Esophagus (tissue), 2 donors: ENCODE results near the gene NOL7. TPM values are rescaled to one million over a fixed set of nuclear protein-coding genes. Genes with fewer than 3 reads are reported as not detected.
A peak's percentile ranks its signal among the peaks of the same experiment; 100 is the strongest.

ENCODE experiments used
- H3K27ac ChIP-seq, 2 donors: one replicate each; pipeline ENCODE4 v1.5.1; 2013; ENCODE audit warnings: low read depth in 2 of 2, mild to moderate bottlenecking in 2 of 2, inconsistent platforms in 1 of 2, low read length in 1 of 2, moderate library complexity in 1 of 2
- H3K27me3 ChIP-seq, 2 donors: one replicate each; pipeline ENCODE4 v1.6.1; 2013; ENCODE audit warnings: low read length in 2 of 2, control low read depth in 1 of 2, mild to moderate bottlenecking in 1 of 2; ENCODE audit not compliant: insufficient read depth in 2 of 2, control insufficient read depth in 1 of 2
- H3K36me3 ChIP-seq, 2 donors: one replicate each; pipeline ENCODE4 v1.6.1; 2013; ENCODE audit warnings: low read length in 1 of 2; ENCODE audit not compliant: control insufficient read depth in 2 of 2, insufficient read depth in 2 of 2
- H3K4me1 ChIP-seq, 2 donors: one replicate each; pipeline ENCODE4 v1.6.1; 2013; ENCODE audit warnings: low read length in 1 of 2; ENCODE audit not compliant: control insufficient read depth in 2 of 2, insufficient read depth in 2 of 2
- H3K4me3 ChIP-seq, 2 donors: one replicate each; pipeline ENCODE4 v1.5.1; 2013; ENCODE audit warnings: low read length in 2 of 2, mild to moderate bottlenecking in 2 of 2, low read depth in 1 of 2, moderate library complexity in 1 of 2
- H3K9me3 ChIP-seq, 2 donors: one replicate each; pipeline ENCODE4 v1.6.1; 2013; ENCODE audit warnings: mild to moderate bottlenecking in 2 of 2, low read depth in 1 of 2, low read length in 1 of 2, moderate library complexity in 1 of 2; ENCODE audit not compliant: control insufficient read depth in 2 of 2, insufficient read depth in 1 of 2
- WGBS, 2 donors: extraction: QIAGEN DNeasy Blood & Tissue Kit; methylation state at CpG; one replicate each; pipeline ENCODE4 v1.1.7; 2013; 5-methylcytosine and 5-hydroxymethylcytosine counted together
- polyA plus RNA-seq, 2 donors: library from polyadenylated mRNA; stranded (reverse); fragments of 200-250 nt; gene quantifications; one replicate each; pipeline ENCODE4 v1.2.3, GENCODE V29; 2013
- donor health status: healthy with polysubstance abuse.
- donor health status: Bipolar disorder and iron deficiency.

Gene NOL7
- 10 to 100 TPM; 30.9 to 52.1 TPM for polyA plus RNA-seq

DNA sequence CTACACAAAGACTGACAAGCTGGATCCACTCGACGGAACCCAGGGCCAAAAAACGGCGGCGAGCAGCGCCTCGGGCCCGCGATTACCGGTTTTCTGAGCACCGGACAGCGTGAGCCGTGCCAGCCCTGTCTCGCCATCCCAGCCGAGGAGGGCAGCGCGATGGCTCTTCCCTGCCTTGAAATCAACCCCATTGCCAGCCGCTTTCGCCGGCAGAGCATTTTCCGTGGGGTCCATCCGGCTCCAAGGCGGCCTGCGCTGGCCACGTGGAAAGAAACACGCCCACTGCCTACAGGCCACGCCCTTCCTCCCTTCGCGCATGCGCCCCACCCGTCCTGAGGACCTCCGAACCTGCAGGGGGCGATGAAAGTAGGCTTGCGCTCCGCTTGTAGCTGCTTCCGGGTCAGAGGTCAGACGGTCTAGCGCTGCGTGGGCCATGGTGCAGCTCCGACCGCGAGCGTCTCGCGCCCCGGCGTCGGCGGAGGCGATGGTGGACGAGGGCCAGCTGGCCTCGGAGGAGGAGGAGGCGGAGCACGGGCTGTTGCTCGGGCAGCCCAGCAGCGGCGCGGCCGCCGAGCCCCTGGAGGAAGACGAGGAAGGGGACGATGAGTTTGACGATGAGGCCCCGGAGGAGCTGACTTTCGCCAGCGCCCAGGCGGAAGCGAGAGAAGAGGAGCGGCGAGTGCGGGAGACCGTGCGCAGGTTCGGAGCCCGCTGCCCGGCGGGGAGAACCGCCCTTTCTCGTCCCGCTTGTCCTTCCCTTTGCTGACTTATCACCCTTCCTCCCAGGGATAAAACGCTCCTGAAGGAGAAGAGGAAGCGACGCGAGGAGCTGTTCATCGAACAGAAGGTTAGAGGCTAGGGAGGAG lies at the start of gene NOL7:
TSS of gene NOL7 (plus strand) at position 410 of the 866 bp plus-strand sequence. CDS start at position 434, 24 bp downstream.
- no peaks in the 10 kb centered on the region for H3K4me1 ChIP-seq
- WGBS, 2 donors: 0% methylated on average over 84 to 85 of the region's 85 CpGs

GRCh38 chr6:13565921-13566320 lies 49.2 kb upstream of the NOL7 start:
- H3K4me1 ChIP-seq: no peaks in the 10 kb centered on the region
- H3K27me3 ChIP-seq: peaks cover 0 to 3% of the 10 kb centered on the region in 2 donors
- no peaks in the 10 kb centered on the region for H3K9me3 ChIP-seq
- H3K36me3 ChIP-seq: no peaks in the 10 kb centered on the region
- 90 to 94% methylated on average over 4 of the region's 4 CpGs for WGBS, 2 donors
- H3K4me3 ChIP-seq: no peak overlapping the region
- no peak overlapping the region for H3K27ac ChIP-seq

More for the DNA sequence above, at the start of gene NOL7:
- Histone ChIP-seq H3K27me3 (no peaks in the 10 kb centered on the region), H3K27ac (peak within 1 kb of the TSS; percentile 94), H3K36me3 (peaks cover 0 to 5% of the 10 kb centered on the region in 2 donors), H3K9me3 (no peaks in the 10 kb centered on the region), H3K4me3 (peak within 1 kb of the TSS; percentile 81 to 96)

- H3K4me3 ChIP-seq: no peak overlapping the region
- no peaks in the 10 kb centered on the region for H3K9me3 ChIP-seq
- H3K27ac ChIP-seq: no peak overlapping the region
- 94 to 95% methylated on average over 3 of the region's 3 CpGs for WGBS, 2 donors
- H3K4me1 ChIP-seq: no peaks in the 10 kb centered on the region
- peaks cover 0 to 3% of the 10 kb centered on the region in 2 donors for H3K27me3 ChIP-seq
- no peaks in the 10 kb centered on the region for H3K36me3 ChIP-seq
Observed at GRCh38 chr6:13566500-13566899, 48.6 kb upstream of the NOL7 start.

GRCh38 chr6:13568970-13569369 lies 46.2 kb upstream of the NOL7 start:
- Histone ChIP-seq H3K9me3 (no peaks in the 10 kb centered on the region), H3K4me1 (peaks cover 0 to 3% of the 10 kb centered on the region in 2 donors), H3K36me3 (no peaks in the 10 kb centered on the region), H3K27me3 (peaks cover 0 to 3% of the 10 kb centered on the region in 2 donors), H3K27ac (no peak overlapping the region), H3K4me3 (no peak overlapping the region)
- WGBS, 2 donors: 82 to 85% methylated on average over 5 of the region's 5 CpGs

DNA sequence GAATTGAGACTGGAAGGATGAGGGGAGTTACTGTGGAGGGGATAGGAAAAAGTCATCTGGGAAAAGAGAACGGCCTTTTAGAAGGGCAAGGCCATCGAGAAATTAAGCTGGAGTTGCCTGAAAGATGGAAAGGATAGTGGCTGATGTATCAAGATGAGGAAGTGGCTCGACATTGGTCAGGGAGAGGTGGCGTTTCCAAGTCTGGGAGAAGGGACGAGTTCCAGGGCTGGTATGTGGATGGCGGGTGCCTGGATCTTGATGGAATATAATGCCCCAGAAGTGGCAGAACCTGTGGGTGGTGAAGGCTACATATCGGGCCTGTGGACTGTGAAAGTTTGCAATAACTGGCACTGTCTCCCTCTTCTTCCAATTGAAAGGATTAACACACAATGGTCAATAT lies 42.9 kb upstream of the NOL7 start:
- Histone ChIP-seq H3K36me3 (no peaks in the 10 kb centered on the region), H3K27me3 (peaks cover 0 to 3% of the 10 kb centered on the region in 2 donors), H3K9me3 (no peaks in the 10 kb centered on the region), H3K27ac (no peak overlapping the region), H3K4me1 (peaks cover 0 to 5% of the 10 kb centered on the region in 2 donors), H3K4me3 (no peak overlapping the region)
- WGBS, 2 donors: 92 to 93% methylated on average over 7 of the region's 7 CpGs

DNA sequence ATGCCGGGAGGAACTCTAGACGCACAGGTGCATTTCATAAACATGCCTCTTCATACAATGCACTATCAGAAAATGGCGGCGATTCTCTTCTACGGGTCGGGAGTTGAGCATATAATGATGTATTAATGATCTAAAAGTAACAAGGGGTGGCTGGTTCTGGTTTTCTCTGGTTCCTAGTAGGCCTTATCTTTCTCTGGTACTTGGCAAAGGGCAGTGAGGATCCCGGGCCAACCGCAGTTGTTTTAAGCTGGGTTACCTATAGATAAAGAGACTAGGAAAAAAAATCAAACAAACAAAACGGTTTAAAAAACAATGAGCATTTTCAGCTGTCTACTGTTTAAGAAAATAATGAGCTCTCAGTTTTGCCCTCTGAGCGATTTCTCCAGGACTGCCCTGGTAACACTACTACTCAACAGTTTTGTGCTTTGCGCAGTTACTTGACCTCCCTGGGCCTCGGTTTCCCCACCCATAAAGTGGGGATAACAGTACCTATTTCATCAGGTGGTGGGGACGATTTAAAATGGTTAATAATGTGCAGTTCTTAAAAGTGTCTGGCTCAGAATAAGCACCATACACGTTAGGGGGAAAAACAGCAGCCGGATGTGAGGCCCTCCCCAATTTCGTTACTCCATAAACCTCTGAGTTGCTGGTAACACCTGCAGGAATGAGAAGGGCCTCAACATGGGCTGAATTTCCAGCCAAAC lies 42.0 kb upstream of the NOL7 start:
- 77 to 82% methylated on average over 16 of the region's 16 CpGs for WGBS, 2 donors
- H3K36me3 ChIP-seq: no peaks in the 10 kb centered on the region
- no peaks in the 10 kb centered on the region for H3K9me3 ChIP-seq
- peak overlapping the region in 1 of 2 donors; percentile 73 for H3K4me3 ChIP-seq
- peaks cover 0 to 5% of the 10 kb centered on the region in 2 donors for H3K4me1 ChIP-seq
- peak overlapping the region in 1 of 2 donors; percentile 47 for H3K27ac ChIP-seq
- H3K27me3 ChIP-seq: peaks cover 0 to 3% of the 10 kb centered on the region in 2 donors

- WGBS, 2 donors: 4% methylated on average over 14 of the region's 14 CpGs
- peaks cover 0 to 3% of the 10 kb centered on the region in 2 donors for H3K27me3 ChIP-seq
- H3K4me3 ChIP-seq: peak overlapping the region; percentile 73 to 75
- H3K36me3 ChIP-seq: no peaks in the 10 kb centered on the region
- no peaks in the 10 kb centered on the region for H3K9me3 ChIP-seq
- peak overlapping the region; percentile 98 for H3K27ac ChIP-seq
- H3K4me1 ChIP-seq: peaks cover 0 to 5% of the 10 kb centered on the region in 2 donors
Observed at GRCh38 chr6:13573669-13574110, 41.4 kb upstream of the NOL7 start.

DNA sequence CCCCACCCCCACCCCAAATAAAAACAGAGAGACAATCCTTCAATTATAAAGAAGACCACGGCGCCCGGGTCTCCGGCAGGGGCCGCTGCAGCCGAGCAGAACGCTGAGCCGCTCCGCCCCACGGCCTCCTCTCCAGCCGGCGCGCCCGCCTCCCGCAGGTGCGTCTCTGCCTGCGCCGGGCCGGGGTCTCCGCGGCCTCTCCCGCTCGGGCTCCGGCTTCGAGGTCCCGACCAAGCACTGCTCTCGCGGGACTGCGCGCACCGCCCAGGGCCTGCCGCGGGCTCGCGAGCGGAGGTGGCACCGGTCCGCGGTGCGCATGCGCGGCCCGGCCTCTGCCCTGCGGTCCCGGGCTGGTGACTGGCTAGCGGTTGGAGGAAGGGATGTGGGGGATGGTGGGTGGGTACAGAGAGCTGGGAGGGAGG lies 41.0 kb upstream of the NOL7 start:
- 0 to 1% methylated on average over 27 to 46 of the region's 46 CpGs for WGBS, 2 donors

GRCh38 chr6:13574571-13575376 lies 40.4 kb upstream of the NOL7 start, which contains the start of gene SIRT5:
Gene SIRT5 (plus strand): TSS chr6:13574601. CDS start chr6:13584111, 9,510 bp downstream.
- Histone ChIP-seq H3K4me1 (peaks cover 0 to 5% of the 10 kb centered on the region in 2 donors), H3K36me3 (no peaks in the 10 kb centered on the region), H3K27me3 (no peaks in the 10 kb centered on the region), H3K9me3 (no peaks in the 10 kb centered on the region), H3K27ac (peak within 1 kb of the TSS; percentile 98), H3K4me3 (peak within 1 kb of the TSS; percentile 73 to 75)
- WGBS, 2 donors: 0 to 1% methylated on average over 46 to 52 of the region's 52 CpGs

More for the DNA sequence above, 41.0 kb upstream of the NOL7 start:
- Histone ChIP-seq H3K36me3 (no peaks in the 10 kb centered on the region), H3K4me3 (peak overlapping the region; percentile 73 to 75), H3K9me3 (no peaks in the 10 kb centered on the region), H3K27me3 (peaks cover 0 to 1% of the 10 kb centered on the region in 2 donors), H3K4me1 (peaks cover 0 to 5% of the 10 kb centered on the region in 2 donors), H3K27ac (peak overlapping the region; percentile 98)
